ELR (cell line): ENCODE data around the gene PARD6G.
"Not testable (repeated sequence)": the region's sequence is repeated elsewhere in the genome, so short reads cannot be mapped to it uniquely, and the experiment has no call there.

Source experiments
- DNase-seq: peaks from one replicate; pipeline ENCODE4 v3.0.0-alpha.2; 2015; ENCODE audit warnings: low read depth

The PARD6G gene

DNA sequence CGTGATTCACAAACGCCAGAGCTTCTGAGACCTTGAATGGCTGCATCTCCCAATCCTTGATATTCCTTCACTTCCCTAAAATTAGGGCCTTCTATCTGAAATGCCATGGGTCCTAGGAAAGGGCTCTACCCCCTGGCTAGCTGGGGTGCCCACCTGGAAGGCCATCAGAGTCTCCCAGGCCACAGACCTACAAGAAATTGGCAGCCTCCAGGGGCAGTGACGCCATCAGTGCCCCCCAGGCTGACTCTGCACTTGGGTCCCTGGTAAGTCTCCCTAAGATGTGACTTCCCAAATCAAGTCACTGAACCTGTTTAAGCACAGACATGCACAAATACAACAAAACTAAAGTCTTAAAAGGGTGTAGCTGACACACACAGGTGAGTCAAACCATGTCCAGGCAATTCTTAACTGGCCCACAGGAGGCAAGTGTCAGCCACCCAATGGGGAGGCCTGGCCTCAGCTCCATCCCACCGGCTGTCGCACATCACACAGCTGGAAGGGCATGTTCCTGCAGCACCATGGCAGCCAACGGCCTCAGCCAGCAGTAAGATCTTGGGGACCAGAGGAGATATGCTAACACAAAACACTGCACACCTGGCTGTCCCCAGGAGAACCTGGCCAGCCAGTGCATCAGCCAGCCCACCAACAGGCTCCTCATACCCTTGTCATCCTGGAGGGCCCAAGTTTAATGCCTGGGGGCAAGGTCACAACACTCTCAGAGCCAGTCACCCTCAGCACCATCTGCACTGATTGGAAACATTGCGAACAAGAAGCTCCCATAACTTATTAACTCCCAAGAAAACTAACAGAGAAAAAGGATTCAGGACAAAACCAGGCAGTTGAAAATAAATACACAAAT, 5.2 kb downstream of the PARD6G start:
- DNase-seq, result no peak

DNA sequence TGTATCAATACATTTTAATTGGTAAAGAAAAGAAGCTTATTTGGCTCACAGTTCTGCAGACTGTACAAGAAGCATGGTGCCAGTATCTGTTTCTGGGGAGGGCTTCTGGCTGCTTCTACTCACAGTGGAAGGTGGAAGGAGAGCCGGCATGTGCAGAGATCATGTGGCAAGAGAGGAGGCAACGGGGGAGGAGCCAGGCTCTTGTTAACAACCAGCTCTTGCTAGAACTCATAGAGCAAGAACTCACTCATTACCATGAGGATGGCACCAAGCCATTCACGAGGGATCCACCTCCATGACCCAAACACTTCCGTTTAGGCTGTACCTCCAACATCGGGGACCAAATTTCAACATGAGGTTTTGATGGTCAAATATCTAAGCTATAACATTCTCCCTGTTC, 7.5 kb downstream of the PARD6G start:
- no peak for DNase-seq

- DNase-seq, result no peak
These were observed 8.6 kb downstream of the PARD6G start for GRCh38 chr18:80238651-80239260.

GRCh38 chr18:80237519-80237918, 9.8 kb downstream of the PARD6G start:
- DNase-seq, result not testable (repeated sequence)

DNA sequence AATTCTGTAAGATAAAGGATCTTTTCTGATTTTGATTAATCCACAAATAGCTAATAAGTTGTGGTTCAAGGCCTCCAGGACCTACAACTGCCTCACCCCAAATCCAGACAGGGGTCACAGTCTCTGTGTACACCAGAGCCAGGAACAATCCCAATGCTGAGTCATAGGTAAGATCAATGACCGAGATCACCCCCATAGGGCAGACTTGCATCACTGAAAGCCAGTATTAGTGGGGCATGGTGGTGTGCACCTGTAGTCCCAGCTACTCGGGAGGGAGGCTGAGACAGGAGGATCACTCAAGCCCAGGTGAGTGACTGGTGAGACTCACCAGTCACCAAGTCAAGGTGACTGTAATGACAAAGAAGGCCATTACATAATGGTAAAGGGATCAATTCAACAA, 12.9 kb downstream of the PARD6G start:
- no peak for DNase-seq

GRCh38 chr18:80233899-80234298, 13.4 kb downstream of the PARD6G start:
- no peak for DNase-seq

DNA sequence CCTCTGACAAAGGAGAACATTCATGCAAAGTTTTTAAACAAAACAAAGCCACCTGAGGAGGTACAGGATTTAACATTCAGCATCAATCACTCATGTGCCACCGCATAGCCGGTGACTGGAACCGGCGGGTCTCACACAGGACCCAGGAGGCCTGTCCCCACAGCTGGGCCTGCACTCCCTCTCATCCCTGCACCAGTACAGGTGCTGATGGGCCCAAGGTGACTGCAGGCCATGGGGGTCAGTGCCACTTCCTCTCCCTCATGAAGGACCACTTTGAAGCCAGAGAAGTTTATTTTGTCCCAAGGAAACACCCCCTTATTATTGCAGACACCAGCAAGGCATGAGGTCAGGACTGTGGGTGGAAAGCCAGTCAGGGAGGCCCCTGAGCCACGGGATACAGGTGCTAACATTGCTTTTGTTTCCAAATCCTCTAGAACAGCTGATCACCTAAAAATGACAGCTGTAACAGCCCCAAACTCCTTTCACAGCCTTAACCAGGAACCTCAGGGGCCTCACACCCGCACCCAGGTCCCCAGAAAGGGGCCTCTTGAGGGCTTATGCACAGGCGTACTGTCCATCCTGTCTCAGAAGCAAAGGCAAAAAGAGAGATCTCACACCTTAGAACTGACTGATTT, 14.0 kb downstream of the PARD6G start:
- no peak for DNase-seq

- DNase-seq, result no peak
These were observed 14.6 kb downstream of the PARD6G start for GRCh38 chr18:80232710-80233109.

DNA sequence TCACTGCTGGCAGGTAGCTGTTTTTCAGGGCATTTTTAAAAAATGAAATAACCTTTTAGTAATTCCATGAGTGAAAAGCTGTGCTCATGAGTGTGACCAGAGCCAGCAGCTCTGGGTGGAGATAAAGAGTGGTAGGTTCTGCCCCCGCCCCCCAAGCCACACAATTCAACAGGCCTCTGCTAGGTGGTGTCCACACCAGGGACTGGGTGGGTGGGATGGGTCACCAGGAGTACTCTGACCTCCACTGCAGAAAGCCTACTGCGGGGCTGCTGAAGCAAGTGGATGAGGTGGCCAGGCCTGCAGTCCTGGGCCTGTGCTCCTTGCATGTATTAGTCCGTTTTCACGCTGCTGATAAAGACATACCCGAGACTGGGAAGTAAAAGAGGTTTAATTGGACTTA, 15.3 kb downstream of the PARD6G start:
- no peak for DNase-seq

DNA sequence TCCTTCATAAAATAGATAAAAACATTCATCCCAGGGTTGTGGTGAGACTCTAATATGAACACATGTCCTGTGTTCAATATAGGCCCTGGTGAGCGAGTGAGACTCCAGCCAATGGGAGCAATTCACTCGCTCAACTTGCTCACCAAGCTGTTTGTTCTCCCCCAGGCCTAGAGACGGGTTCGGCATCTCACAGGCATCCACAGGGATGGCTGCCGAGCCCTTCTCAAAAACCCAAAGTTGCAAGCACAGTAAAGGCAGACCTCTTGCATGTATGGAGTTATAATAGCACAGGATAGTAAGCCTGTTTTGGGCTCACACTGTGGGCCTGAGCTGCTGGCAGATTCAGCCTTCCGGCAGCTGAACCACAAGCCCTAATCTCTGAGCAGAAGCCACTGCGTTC, 15.7 kb downstream of the PARD6G start:
- no peak for DNase-seq

DNA sequence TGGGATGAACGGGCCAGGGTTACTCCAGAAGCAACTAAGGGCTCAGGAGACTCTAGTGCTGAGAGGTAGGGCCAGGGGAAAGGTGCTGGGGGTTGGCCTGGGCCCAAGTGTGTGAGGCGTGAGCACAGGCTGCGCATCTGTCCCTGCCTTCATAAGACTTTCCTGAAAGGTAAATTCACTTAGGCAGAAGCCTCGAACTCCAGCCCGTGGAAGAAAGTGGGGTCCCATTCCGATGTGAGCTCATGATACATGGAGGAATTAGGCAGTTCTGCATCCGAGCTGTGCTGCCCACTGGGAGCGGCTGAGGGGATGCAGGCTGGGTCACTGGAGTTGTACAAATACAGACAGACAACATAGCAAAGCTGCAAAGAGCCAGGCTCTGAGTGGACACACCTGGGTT, 16.2 kb downstream of the PARD6G start:
- no peak for DNase-seq

- no peak for DNase-seq
These were observed 17.3 kb downstream of the PARD6G start for GRCh38 chr18:80229766-80230745.

GRCh38 chr18:80229363-80229762, 18.0 kb downstream of the PARD6G start:
- DNase-seq, result no peak

DNA sequence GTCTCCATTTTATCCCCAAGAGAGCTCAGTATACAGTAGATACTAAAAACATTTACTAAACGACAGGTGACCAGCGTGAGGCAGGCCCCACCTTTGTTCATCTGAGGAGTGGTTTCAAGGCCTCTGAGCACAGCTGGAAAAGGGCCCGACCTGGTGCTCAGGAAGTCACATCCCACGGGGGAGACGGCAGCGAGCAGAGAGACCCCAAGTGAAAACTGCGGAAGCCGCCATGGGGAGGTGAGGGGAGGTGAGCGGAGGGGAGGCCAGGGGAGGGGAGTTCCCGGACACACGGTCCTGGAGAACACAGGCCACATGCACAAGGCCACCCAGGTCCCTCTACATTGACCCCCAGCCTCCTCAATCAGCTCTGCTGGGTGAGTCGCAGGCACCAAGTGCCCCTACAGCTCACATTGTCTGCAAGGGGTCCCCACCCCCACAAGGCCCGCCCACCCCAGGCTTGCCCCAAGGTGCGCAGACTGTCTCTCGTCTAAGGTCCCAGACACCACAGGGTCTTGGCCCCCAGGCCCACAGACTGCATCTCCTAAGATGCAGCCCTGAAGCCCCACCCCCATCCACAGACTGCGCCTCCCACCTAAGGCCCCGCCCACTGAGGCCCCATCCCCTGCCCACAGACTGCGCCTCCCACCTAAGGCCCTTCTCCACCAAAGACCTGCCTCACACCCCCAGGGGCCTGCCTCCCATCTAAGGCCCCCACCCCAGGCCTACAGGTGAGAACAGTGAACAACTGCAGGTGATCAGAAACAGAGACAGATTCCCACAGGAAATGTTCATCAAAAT, 19.1 kb downstream of the PARD6G start:
- no peak for DNase-seq

- no peak for DNase-seq
These were observed 19.8 kb downstream of the PARD6G start for GRCh38 chr18:80227472-80227871.

DNA sequence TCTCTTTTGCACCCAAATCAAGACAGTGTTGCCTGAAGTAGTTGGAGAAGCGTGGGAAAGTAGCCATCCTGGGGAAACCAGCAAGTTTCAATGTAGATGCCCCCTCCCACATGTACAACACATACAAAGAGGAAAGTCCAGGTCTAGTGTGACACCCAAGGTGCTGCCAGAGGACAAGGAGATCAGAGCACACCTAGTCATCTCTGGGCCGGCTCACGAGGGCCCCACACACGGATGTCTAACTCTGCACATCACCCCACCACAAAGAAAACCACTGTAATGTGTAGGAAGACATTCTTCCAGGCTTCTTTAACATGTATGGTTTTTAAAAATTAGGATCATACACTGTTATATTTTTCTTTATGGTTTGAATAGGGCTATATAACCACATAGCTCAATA, 21.6 kb downstream of the PARD6G start:
- DNase-seq, result no peak

GRCh38 chr18:80223581-80224148, 23.6 kb downstream of the PARD6G start:
- no peak for DNase-seq

- DNase-seq, result not testable (repeated sequence)
These were observed 27.8 kb downstream of the PARD6G start for GRCh38 chr18:80219488-80219887.

DNA sequence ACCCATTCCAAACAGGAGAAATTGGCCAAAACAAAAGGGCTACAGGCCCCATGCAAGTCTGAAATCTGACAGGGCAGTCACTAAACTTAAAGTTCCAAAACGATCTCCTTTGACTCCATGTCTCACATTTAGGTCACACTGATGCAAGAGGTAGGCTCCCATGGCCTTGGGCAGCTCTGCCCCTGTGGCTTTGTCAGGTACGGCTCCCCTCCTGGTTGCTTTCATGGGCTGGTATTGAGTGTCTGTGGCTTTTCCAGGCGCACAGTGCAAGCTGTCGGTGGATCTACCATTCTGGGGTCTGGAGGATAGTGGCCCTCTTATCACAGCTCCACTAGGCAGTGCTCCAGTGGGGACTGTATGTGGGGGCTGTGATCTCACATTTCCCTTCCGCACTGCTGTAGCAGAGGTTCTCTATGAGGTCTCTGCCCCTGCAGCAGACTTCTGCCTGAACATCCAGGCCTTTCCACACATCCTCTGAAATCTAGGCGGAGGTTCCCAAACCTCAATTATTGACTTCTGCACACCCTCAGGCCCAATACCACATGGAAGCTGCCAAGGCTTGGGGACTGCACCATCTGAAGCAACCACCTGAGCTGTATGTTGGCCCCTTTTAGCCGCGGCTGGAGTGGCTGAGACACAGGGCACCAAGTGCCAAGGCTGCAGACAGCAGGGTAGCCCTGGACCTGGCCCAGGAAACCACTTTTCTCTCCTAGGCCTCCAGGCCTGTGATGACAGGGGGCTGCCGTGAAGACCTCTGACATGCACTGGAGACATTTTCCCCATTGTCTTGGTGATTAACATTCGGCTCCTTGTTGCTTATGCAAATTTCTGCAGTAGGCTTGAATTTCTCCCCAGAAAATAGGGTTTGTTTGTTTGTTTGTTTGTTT, 28.7 kb downstream of the PARD6G start:
- no peak for DNase-seq

DNA sequence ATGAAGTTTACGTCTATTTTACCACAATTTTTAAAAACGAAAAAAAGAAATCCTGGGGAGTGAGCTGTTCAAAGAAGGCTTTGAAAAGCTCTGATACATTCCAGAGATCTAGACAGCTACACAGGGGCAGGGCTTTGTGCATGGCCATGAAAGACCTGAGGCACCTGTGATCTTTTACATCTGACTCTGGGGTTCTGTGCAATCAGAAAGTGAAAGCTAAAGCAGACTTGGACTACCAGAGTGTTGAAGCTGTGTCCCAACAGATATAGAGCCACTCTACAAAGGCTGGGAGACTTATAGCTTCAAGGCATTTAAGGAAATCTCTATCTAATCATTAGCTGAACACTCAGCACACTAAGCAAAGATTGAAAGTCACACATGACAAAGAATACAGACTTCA, 34.1 kb downstream of the PARD6G start:
- no peak for DNase-seq
